IPS-18c (cell line): ENCODE results near the gene RAD17.
"Not testable (repeated sequence)": the region's sequence is repeated elsewhere in the genome, so short reads cannot be mapped to it uniquely, and the experiment has no call there.

ENCODE experiments used
- H3K4me3 ChIP-seq: 2 replicates; pipeline ENCODE4 v1.7.0; 2013; ENCODE audit warnings: low read depth, mild to moderate bottlenecking, low read length, moderate library complexity; ENCODE audit not compliant: insufficient read depth
- H3K9me3 ChIP-seq: one replicate; pipeline ENCODE4 v1.6.1; 2013; ENCODE audit warnings: mild to moderate bottlenecking, low read length, moderate library complexity; ENCODE audit not compliant: control insufficient read depth, insufficient read depth

The RAD17 gene

GRCh38 chr5:69368458-69369339 lies 919 bp upstream of the RAD17 start:
- H3K4me3 ChIP-seq: peak overlapping the region; percentile 96
- no peaks in the 10 kb centered on the region for H3K9me3 ChIP-seq

DNA sequence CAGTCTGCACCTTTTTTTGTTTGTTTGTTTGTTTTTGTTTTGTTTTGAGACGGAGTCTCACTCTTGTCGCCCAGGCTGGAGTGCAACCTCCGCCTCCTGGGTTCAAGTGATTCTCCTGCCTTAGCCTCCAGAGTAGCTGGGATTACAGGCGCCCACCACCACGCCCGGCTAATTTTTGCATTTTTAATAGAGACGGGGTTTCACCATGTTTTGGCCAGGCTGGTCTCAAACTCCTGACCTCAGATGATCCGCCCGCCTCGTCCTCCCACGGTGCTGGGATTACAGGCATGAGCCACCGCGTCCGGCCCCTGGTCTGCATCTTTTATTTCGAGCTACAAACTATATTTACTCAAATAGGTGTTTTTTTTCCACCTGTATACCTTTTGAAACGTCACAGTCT lies 717 bp downstream of the RAD17 start:
- peak overlapping the region; percentile 96 for H3K4me3 ChIP-seq
- H3K9me3 ChIP-seq: not testable (repeated sequence)

DNA sequence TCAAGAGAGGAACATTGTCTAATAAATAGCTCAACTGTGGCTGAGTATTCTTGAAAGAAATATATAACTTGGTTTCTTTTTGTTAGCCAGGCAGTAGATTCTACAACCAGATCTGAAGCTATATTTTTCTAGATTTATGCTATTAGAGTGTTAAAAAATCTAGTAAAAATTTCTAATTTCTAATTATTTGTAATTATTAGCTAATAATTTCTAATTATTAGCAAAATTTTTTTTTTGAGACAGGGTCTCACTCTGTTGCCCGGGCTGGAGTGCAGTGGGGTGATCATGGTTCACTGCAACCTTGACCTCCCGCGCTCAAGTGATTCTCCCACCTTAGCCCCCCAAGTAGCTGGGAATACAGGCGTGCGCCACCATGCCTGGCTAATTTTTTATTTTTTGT lies 2.8 kb downstream of the RAD17 start:
- Histone ChIP-seq H3K9me3 (no peaks in the 10 kb centered on the region), H3K4me3 (no peak overlapping the region)

GRCh38 chr5:69374911-69375446 lies 5.4 kb downstream of the RAD17 start:
- H3K9me3 ChIP-seq: no peaks in the 10 kb centered on the region
- no peak overlapping the region for H3K4me3 ChIP-seq

DNA sequence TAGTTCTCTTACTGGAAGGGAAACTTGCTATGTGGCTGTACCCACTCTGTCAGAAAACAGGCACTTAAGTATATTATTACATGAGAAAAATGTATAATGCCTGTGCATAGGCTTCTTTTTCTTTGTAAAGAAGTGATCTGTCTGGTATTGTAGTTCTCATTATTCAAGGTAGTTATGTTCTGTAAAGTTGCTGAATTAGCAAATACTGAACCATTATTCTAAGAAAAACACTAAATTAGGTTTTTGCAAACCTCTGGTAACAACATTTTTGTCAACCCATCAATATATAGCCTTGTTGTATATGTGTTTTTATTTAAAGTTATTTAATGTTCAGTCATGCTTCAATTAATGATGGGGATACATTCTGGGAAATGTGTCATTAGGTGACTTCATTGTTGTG lies 8.8 kb downstream of the RAD17 start:
- Histone ChIP-seq H3K9me3 (no peaks in the 10 kb centered on the region), H3K4me3 (no peak overlapping the region)

DNA sequence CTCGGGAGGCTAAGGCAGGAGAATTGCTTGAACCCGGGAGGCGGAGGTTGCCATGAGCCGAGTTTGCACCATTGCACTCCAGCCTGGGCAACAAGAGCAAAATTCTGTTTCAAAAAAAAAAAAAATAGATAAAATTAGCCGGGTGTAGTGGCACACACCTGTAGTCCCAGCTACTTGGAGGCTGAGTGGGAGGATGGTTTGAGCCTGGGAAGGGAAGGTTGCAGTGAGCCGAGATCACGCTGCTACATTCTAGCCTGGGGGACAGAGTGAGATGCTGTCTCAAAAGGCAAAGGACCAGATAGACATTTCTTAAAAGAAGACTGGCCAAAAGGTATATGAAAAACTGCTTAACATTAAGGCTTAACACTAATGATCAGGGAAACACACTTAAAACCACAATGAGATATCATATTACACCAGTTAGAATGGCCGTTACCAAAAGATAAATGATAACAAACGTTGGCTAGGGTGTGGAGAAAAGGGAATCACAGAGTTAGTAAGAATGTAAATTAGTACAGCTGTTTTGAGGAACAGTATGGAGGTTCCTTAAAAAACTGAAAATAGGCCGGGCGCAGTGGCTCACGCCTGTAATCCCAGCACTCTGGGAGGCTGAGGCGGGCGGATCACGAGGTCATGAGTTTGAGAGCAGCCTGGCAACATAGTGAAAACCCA lies 35.2 kb downstream of the RAD17 start:
- Histone ChIP-seq H3K9me3 (no peaks in the 10 kb centered on the region), H3K4me3 (no peak overlapping the region)

- peak within 1 kb of the TSS; percentile 92 for H3K4me3 ChIP-seq
These were observed 45.4 kb downstream of the RAD17 start, which contains the start of gene MARVELD2 for GRCh38 chr5:69414885-69415583. Gene MARVELD2 (plus strand): TSS chr5:69415116. CDS start chr5:69419386, 4,270 bp downstream.

GRCh38 chr5:69415584-69415958 lies 46.0 kb downstream of the RAD17 start:
- Histone ChIP-seq H3K4me3 (peak overlapping the region; percentile 92), H3K9me3 (no peaks in the 10 kb centered on the region)

More at GRCh38 chr5:69414885-69415583, 45.4 kb downstream of the RAD17 start, which contains the start of gene MARVELD2:
- H3K9me3 ChIP-seq: no peaks in the 10 kb centered on the region

GRCh38 chr5:69416180-69416579 lies 46.6 kb downstream of the RAD17 start:
- H3K9me3 ChIP-seq: no peaks in the 10 kb centered on the region
- H3K4me3 ChIP-seq: peak overlapping the region; percentile 92; the same call in 1 of the 2 replicates

GRCh38 chr5:69416699-69417098 lies 47.1 kb downstream of the RAD17 start:
- no peak overlapping the region for H3K4me3 ChIP-seq
- H3K9me3 ChIP-seq: no peaks in the 10 kb centered on the region

- Histone ChIP-seq H3K9me3 (no peaks in the 10 kb centered on the region), H3K4me3 (no peak overlapping the region)
These were observed 48.9 kb downstream of the RAD17 start for GRCh38 chr5:69418554-69418953.

- no peaks in the 10 kb centered on the region for H3K9me3 ChIP-seq
- H3K4me3 ChIP-seq: no peak overlapping the region
These were observed 62.0 kb downstream of the RAD17 start for GRCh38 chr5:69431424-69432303.

DNA sequence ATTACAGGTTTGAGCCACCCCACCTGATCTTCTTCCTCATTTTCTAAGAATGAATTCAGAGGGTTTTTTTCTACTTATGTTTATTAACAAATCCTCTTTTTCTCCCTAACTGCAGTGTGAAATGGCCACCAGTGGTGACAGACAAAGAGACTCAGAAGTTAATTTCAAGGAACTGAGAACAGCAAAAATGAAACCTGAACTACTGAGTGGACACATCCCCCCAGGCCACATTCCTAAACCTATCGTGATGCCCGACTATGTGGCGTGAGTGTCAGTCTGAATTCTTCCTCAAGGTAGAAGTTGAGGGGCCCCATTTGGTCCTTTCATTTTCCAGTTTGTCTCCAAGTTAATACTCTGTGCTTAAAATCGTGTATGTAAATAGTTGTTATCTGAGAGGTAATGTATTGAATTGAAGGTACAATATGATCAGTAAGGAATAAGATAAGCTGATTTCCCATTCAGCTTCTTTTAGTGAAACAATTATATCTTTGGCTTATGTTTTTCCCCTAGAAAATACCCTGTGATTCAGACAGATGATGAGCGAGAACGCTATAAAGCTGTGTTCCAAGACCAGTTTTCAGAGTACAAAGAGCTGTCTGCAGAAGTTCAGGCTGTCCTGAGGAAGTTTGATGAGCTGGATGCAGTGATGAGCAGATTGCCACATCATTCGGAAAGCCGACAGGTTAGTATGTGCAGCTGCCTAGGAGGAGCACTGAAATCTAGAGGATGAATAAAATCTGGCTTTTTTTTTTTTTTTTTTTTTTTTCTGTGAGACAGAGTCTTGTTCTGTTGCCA lies 63.0 kb downstream of the RAD17 start:
- Histone ChIP-seq H3K4me3 (no peak overlapping the region), H3K9me3 (no peaks in the 10 kb centered on the region)

DNA sequence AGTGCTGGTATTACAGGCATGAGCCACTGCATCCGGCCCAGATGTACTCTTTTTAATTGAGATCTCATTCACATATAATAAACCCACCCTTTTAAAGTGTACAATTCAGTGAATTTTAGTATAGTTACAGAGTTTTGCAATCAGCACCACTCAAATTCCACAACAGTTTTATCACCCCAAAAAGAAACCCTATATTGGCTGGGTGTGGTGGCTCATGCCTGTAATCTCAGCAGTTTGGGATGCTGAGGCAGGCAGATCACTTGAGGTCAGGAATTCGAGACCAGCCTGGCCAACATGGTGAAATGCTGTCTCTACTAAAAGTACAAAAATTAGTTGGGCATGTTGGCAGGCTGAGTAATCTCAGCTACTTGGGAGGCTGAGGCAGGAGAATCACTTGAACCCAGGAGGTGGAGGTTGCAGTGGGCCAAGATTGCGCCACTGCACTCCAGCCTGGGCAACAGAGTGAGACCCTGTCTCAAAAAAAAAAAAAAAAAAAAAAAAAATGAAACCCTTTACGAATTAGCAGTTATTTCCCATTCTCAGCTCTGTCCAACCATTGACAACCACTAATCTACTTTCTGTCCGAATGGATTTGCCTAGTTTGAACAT lies 65.8 kb downstream of the RAD17 start:
- H3K9me3 ChIP-seq, H3K4me3 ChIP-seq: not testable (repeated sequence)

- Histone ChIP-seq H3K9me3 (no peaks in the 10 kb centered on the region), H3K4me3 (no peak overlapping the region)
These were observed 74.6 kb downstream of the RAD17 start for GRCh38 chr5:69444127-69444754.
